HG02938 (cell line): ENCODE results near the gene PGRMC2.

Source experiments
- ATAC-seq: cut with Tn5 transposase; IDR thresholded peaks from one replicate; pipeline ENCODE4 v1.9.1; 2021; ENCODE audit warnings: mild to moderate bottlenecking, moderate library complexity; ENCODE audit not compliant: unreplicated experiment

PGRMC2 gene

DNA sequence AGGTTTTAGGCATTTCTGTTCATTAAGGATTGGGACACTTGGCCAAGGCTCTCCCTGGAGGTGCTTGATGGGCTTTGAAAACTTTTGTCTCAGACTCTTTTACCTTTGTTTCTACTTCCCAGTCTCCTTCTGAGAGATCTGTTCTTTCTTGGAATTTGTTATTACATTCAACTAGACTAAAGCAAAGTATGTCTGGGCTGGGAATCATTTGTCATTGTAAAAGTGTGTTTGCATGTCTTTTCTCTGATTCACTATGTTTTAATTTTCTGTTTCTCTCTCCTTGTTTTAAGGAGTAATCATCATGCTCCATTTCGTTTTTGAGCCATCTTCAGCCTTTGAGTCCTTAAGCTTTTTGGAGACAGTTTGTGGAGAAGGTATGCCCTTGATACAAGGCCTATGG lies 12.2 kb upstream of the PGRMC2 start:
- ATAC-seq: no peak

DNA sequence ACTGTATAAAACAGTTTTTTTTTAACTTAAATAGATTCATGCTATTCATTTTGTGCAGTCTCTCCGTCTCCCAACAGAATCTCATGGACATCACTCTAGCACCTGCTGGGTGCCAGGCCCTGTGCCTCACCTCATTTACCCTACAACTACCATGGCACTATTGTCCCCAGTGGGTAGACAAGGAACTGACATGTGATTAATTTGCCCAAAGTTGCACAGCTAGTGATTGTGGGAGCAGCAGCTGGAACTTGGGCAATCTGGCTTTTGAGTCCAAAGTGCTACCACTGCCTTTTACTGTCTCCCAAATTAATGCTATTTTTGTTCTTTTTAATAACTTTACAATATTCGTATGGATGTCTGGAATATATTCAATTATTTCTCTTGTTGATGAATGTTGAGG lies 11.2 kb upstream of the PGRMC2 start:
- ATAC-seq: peak; percentile 67

DNA sequence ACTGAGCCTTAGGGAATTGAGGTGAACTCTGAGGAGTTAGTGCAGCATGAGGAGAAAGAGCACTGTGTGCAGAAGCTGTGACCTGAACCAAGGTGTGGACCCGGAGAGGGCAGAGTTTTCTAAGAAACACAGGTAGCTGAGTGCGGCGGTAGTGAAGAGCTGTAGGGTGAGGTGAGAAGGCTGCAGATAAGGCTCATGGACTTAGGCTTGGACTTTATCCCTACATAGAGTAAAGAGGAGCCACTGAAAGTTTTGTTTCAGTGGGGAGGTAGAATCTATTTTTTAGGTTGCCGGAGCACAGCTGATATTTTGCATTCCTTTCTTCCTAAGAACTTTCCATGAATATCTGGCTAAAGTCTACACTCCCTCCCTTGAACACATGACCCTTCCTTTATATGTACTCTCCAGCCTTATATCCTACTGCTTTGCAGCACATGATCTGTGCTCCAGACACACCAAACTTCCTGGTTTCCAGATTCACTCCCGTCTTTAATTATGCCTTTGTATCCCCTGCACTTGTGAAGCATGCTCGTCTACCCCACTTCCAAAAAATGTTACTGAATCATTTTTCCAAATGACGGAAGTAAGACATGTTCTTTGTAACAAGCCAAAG lies 10.6 kb upstream of the PGRMC2 start:
- ATAC-seq: no peak

DNA sequence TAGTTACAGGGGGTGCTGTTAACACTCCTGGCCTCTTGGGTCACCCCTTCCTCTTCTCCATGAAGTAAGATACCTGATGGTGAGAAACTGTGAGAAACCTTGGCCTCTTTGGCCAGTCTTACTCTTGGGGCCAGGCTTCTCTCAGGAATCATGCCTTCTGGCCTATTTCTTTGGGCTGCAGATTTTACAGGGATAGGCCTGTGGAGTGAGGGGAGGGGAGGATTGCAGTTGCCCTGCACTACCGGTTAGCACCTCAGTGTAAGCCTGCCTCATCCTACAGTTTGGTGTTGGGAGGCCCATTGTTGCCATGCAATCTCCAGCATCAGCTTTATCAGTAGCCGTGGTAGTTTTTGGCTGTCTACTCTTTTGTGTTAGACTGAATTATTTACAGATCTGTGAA lies 7.6 kb upstream of the PGRMC2 start:
- ATAC-seq: no peak

DNA sequence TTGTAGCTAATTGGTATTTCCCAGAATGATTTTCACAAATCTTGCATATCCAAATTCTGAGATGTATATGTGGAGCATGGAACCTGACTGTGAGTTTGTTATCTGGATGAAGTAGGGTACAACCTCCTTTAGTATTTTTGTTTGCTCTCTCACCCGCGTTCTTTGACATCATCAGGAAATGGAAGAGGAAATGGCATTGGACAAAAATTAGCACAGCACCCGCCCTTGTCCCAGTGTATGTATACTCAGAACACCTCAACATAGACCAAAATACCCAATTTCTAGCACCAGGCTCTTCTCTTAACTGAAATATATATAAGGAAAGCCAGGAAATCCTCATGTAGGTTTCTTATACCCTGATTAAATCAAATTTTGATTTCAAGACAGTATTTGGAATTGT lies 6.9 kb upstream of the PGRMC2 start:
- no peak for ATAC-seq

DNA sequence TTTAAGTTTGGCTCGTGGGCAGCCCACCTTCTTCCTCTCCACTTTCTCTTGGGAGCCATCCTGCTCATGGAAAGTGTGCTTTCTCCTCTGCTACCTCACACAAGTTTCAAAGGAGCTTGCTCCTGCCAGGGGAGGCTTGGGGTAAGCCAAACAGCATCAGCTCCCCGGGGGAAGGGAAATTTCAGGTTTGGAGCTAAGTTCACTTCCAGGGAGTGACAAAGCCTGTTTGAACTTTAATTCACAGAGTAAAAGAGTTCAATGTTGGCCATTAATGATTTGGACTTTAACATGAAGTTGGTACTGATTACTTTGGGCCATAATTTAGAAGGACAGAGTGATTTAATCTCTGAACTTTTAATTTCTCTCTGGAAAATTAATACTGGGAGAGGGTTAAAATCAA lies 4.7 kb upstream of the PGRMC2 start:
- ATAC-seq: no peak

DNA sequence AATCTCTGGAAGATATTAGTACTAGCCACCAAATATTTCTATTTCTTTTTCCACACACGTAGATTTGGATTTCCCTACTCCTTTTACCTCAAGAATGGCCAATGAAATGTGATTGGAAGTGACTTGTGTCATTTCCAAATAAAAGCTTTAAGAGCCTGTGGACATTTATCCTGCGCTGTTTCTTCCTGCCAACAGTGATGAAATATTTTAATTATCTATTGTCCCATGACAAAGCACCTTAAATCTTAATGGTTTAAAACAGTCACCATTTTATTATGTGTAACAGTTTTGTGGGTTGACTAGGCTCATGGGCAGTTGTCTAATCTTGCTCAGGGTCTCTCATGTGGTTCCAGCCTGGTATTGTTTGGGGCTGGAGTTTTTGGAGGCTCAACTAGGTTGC lies 3.5 kb upstream of the PGRMC2 start:
- ATAC-seq: no peak

DNA sequence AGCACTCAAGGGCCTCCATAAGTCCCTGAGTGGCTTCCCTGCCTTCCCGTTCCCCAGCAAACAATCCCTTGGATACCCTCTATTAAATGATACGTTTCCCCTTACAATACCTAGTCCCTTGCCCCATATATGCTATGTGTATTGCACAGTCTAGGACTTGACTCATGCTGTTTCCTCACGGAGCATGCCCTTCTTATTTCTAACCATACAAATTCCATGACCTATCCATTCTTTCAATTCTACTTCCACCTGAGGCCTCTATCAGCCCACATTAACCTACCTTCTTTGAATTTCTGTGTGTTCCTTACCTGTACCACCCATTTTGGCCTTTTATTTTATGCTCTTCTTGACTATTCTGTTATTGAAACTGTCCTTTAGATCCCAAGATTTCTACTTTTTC lies 2.9 kb upstream of the PGRMC2 start:
- no peak for ATAC-seq

DNA sequence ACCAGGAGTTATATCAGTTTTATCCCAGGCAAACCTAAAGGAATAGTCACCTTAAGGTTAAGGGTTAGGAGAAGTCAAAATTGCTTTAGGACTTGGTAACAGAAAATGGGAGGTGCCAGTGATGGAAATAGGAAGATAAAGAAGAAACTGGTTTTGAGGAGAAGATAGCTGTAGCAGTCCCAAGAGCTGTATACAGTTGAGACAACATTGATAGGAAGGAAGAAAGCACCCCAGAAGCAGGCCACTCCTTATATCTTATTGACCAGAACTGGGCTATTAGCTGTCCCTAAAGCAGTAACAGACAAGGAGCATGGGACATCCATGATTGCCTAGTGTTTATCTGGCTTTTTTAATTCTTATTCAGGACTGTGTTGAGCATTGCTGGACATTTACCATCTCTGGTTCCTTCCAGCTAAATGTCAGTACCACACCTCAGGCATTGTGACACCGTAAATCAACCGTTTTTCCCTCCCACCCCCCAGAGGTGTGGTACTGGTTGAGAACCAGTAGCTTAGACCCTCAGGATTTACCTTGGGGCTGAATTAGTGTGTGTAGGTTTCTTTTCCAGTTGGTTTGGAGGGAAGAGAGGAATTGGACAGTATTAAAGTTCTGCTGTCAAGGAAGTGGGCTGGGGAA lies 2.0 kb upstream of the PGRMC2 start:
- no peak for ATAC-seq

DNA sequence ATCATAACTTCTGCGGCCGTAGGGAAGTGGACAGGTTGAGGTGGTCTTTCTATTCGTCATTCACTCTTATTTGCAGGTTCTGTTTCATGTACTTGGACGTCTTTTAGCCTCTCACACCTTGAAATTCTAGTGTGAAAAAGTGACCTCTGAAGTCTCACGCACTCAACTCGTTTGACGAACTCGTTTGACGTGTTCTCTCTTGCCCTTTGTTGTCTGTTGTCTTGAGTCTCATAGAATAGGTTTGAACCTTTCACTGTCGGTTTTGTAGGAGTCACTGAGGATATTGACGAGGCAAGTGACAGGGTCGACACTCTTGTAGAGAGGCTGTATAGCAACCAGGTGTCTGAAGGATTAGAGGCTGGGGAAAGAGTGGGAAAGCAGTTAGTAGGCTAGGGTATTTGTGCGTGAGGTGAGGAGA lies 1.1 kb upstream of the PGRMC2 start:
- ATAC-seq: no peak

DNA sequence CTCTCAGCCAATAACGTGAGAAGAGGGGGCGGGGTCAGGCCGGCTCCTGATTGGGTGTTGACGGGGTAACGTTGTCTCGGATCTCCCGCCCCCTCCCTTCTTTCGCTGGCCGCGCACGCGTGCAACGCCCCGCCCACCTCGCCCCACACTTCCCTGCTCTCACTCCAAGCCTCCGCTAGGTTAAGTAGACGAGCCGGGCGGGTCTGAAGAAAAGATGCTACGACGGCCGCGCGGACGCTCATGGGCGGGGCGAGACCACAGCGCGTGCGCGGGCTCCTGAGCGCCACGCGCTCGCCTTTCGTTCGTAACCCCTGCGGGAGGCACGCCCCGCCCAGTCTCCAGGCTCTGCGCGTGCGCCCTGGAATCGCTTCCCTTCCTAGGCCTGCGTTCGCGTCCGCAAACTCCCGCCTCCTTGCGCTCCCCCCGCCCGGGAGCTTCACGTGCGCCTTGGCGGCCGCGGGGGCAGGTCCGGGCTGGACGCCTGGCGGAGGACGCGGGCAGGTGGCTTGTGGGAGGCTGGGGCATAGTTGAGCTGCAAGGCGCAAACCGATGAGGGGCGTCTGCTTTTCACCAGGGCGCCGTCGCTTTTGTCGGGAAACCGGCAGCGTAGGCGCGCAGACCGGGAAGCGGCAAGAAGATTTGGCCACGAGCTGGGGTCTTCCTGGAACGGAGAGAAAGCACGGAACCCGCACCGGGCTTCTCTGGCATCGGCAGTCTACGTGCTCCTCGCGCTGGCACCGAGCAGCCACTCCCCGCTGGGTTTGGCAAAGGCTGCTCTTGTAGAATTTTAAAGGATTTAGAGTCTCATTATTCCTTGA lies 467 bp upstream of the PGRMC2 start:
- ATAC-seq: peak; percentile 77

DNA sequence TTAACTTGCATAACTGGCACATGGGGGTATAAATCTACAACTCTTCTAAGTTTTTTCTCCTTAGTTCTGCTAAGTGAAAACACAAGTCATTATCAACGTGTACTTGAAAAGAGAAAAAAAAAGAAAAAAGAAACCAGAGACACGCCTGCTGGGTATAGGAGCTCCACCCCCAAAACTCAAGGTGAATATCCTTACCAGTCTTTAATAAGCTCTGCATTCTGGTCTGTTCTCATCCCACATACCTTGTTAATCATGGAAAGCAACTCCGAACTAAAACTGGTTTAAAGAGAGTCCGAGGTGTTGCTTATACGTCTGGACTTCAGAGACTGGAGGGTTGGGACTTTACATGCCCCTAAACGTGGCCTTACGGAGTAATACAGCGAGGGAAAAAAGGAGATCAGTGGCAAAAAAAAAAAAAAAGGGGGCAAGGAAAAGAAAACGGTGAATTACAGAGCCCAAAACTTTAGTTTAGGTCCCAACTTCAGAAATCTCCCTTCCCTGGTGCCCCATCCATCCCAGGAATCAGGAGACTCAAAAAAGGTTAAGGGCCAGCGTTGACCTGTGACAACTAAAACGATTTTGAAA lies 1.0 kb downstream of the PGRMC2 start:
- peak; percentile 26 for ATAC-seq

DNA sequence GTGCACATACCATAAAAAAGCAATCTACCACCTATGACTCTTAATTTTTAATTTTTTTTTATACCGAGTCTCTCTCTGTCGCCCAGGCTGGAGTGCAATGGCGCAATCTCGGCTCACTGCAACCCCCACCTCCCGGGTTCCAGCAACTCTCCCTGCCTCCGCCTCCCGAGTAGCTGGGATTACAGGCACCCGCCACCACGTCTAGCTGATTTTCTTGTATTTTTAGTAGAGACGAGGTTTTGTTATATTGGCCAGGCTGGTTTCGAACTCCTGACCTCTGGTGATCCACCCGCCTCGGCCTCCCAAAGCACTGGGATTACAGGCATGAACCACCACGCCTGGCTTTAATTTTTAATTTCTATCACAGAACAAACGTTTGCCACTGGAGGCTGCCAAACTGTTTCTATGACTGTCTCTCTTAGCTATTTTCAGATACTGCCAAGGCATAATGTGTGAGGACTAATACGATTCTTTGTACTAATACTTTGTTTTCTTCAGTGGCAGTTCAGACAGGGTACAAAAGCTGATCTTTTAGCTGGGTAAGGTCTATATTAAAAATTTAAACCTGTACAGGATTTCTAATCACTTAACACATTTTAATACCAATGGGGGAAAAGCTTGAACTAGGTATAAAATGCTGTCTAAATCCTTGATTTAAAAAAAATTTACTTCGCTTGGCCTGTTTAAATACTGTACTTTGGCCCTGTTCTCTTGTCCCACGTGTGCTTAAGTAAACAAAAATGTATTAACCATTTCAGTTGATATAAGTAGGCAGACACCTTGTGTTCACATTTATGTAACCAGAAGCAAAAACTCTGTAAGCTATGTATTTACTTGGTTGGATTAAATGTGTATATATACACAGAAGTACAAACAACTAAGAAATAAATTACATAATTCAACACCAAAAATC lies 2.3 kb downstream of the PGRMC2 start:
- no peak for ATAC-seq

DNA sequence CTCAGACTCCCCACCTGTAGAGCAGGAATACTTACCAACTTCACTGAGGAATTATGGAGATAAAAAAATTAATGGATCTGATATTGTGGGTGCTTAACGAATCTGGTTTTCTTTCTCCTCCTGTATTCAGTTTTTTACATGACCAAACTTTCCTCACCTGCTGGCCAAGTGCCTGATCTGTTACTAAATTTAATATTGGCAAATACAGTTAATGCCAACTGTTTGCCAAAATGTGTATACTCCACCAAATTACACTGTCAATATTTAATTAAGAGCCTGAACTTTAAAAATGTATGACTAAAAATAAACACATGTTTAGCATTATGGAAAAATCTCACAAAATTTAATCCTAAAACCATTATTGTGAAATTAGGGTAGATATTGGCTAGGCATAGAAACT lies 3.3 kb downstream of the PGRMC2 start:
- no peak for ATAC-seq

DNA sequence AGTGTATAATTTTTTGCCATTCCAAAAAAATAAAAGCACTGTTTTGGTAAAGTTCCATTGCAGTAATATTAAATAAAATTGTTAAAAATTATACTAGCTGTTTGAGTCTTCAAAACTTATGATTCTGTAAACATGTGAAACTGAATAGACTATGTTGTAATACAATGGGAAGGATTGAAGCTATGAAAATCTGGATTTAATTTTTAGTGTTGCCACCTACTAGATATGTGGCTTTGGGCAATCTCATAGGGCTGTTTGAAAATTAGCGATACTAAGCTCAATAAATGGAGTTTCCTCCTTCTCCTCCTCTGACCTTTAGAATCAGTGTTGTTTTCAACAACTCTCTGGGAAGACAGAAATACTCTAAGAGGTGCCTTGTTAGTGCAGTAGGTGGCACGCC lies 4.5 kb downstream of the PGRMC2 start:
- ATAC-seq: no peak

DNA sequence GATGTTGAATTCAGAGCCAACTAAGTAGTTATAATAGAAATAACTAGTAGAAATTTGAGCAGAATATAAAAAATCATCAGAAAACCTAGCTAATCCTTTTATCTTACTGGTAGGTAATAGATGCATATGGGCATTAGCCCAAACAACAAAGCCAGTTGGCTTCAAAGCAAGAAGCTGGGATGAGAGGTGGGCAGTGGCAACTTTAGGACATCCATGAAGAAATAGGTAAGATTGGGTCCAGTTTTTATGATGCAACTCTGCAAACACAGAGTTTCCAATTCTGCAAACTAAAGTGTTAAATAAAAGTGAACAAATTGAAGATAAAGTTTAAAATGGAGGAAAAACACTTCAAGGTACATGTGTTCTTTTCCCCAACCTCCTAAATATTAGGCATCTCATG lies 5.1 kb downstream of the PGRMC2 start:
- ATAC-seq: no peak

DNA sequence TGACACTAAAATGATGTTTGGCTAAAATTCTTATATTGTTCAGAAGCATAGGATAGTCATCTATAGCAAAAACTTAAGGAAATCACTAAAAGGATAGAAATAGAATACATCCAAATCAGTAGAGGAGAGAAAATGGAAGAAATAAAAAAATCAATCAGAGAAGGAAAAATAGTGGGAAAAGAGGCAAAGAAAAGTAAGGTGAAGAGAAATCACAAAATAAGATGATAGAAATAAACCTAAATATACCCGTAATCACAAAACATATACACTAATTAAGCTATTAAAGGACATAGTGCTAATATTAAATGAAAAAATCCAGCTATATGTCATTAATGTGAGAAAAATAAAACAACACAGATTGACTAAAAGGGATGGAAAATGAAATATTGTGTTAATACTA lies 6.3 kb downstream of the PGRMC2 start:
- no peak for ATAC-seq

DNA sequence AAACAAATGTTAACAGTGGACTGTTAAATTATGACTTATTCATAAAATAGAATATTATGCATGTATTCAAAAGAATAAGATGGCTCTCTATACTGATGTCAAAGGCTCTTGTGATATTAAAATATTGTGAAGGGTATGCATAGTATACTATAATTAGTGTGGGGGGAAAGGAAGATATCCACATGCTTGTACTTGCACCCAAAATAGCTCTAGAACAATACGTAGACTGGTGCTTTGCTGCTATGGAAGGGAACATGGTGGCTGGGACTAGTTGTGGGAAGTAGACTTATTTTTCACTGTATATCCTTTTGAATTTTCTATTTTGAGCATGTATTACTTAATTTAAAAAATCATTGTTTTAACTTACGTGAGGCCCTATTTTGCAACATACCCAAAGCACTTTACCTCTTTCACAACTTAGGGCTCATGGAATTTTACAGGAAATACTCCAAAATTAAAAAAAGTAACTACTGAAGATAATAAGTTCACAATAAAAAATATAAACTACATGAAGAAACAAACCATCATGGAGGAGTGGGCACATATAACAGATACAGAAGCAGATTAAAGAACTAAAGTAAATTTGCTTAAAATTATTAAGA lies 7.9 kb downstream of the PGRMC2 start:
- no peak for ATAC-seq

DNA sequence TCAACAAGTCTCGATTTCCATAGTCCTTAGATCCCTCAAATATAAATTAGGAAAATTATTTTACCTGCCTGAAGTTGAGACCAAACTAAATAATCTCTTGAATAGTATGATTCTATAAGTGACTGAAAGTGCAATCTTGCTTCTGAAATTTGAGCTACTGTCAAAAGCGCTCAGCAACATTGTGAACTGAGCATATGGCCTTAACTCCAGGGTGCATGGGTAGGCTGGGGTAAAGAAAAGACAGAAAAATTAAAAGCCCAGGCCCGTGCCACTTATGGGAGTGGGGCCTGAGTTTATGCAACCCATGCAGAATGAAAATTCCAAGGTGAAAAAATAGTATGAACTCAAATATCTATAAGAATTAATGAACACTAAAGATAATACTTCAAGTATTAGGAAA lies 9.8 kb downstream of the PGRMC2 start:
- ATAC-seq: no peak

DNA sequence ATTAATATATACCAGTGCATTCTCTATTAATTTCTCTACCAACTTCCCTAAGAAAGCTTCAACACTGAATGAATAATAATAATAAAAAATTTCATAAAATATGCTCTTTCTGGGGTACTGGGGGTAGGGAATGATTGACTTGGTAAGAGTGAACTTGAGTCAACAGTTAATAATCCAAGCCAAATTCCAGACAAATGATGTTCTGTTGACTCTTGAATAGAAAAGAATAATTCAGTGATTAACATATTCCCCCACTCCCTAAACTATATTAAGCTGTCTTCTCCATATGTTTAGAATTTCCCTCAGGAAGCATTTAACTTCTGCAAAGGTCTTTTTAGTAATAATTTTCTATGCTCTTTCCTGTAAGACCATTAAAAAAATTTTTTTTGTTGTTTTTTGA lies 12.3 kb downstream of the PGRMC2 start:
- ATAC-seq: no peak
